Activated CD8-positive, alpha-beta memory T cell treated with anti-CD3 and anti-CD28 coated beads, Interleukin-2, amount 50 U/mL, for 1 hour (primary cell): ENCODE data around the gene SLC1A5.
"Not testable (repeated sequence)": the region's sequence is repeated elsewhere in the genome, so short reads cannot be mapped to it uniquely, and the experiment has no call there.

ENCODE experiments used
- DNase-seq: peaks from one replicate; pipeline ENCODE4 v3.0.0-alpha.2; 2020; ENCODE audit errors: extremely low read depth

Gene SLC1A5

GRCh38 chr19:46802152-46802551, 13.8 kb upstream of the SLC1A5 start:
- no peak for DNase-seq

- DNase-seq: no peak
These were observed 10.3 kb upstream of the SLC1A5 start for GRCh38 chr19:46798713-46799112.

GRCh38 chr19:46797881-46798280, 9.5 kb upstream of the SLC1A5 start:
- DNase-seq: no peak

- DNase-seq: no peak
These were observed 3.5 kb upstream of the SLC1A5 start for GRCh38 chr19:46791944-46792343.

- no peak for DNase-seq
These were observed 977 bp upstream of the SLC1A5 start for GRCh38 chr19:46789371-46789770.

GRCh38 chr19:46788968-46789338, 559 bp upstream of the SLC1A5 start:
- no peak for DNase-seq

GRCh38 chr19:46787331-46788261, 798 bp downstream of the SLC1A5 start:
- no peak for DNase-seq

- DNase-seq: no peak
These were observed 1.4 kb downstream of the SLC1A5 start for GRCh38 chr19:46787040-46787330.

- DNase-seq: peak; percentile 80
These were observed 2.0 kb downstream of the SLC1A5 start for GRCh38 chr19:46786236-46787039.

GRCh38 chr19:46785980-46786235, 2.5 kb downstream of the SLC1A5 start:
- DNase-seq: no peak

GRCh38 chr19:46785054-46785979, 3.1 kb downstream of the SLC1A5 start:
- no peak for DNase-seq

GRCh38 chr19:46784262-46785053, 3.9 kb downstream of the SLC1A5 start:
- no peak for DNase-seq

- no peak for DNase-seq
These were observed 4.7 kb downstream of the SLC1A5 start for GRCh38 chr19:46783670-46784069.

GRCh38 chr19:46782355-46783019, 5.9 kb downstream of the SLC1A5 start:
- DNase-seq: no peak

GRCh38 chr19:46777956-46778645, 10.3 kb downstream of the SLC1A5 start:
- not testable (repeated sequence) for DNase-seq

- DNase-seq: no peak
These were observed 11.2 kb downstream of the SLC1A5 start for GRCh38 chr19:46776927-46777911.

GRCh38 chr19:46775642-46776258, 12.6 kb downstream of the SLC1A5 start:
- no peak for DNase-seq

GRCh38 chr19:46773018-46773399, 15.4 kb downstream of the SLC1A5 start:
- DNase-seq: no peak
